Activated gamma-delta T cell (primary cell): Measurements from ENCODE around the gene WWOX.

ENCODE experiments used
- DNase-seq: peaks from one replicate; lab custom pipeline; 2025; lab: John Stamatoyannopoulos, UW

The WWOX gene

DNA sequence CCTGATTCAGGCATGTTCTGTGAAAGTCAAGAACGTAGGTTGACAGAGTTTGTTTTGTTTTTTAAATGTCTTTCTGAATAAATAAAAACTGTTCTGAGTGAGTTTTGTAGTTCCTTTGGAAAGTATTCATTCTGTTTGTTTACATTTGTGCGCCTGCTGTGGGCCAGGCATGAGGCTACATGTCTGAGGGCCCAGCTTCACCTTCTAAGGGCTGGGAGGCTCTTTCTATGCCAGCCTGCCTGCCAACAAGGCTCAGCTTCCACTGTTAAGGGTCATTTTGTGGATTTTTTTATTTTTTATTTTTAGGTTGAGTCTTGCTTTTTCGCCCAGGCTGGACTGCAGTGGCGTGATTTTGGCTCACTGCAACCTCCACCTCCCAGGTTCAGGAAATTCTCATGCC is 6.1 kb downstream of the WWOX start:
- DNase-seq = no peak

GRCh38 chr16:78106686-78107085 is 7.2 kb downstream of the WWOX start:
- DNase-seq = no peak

DNA sequence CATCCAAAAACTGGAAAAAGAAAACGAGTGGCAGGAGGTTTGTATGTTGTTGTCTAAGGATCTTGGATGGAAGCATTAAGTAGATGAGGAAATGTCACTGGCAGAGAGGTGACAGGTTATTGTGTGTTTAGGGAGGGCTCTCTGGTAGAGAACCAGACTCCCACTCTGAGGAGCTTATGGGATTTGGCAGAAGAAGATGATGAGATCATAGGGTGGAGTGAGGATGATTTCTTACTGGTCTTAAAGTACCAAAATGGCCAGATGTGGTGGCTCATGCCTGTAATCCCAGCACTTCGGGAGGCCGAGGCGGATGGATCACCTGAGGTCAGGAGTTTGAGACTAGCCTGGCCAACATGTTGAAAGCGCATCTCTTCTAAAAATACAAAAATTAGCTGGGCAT is 9.0 kb downstream of the WWOX start:
- DNase-seq = no peak

- DNase-seq = no peak
Measured at GRCh38 chr16:78113258-78113657, 13.8 kb downstream of the WWOX start.

GRCh38 chr16:78115659-78116058 is 16.2 kb downstream of the WWOX start:
- no peak for DNase-seq

GRCh38 chr16:78116946-78117345 is 17.5 kb downstream of the WWOX start:
- DNase-seq = no peak

- no peak for DNase-seq
Measured at GRCh38 chr16:78117391-78117790, 17.9 kb downstream of the WWOX start.

GRCh38 chr16:78118469-78119025 is 19.1 kb downstream of the WWOX start:
- no peak for DNase-seq

DNA sequence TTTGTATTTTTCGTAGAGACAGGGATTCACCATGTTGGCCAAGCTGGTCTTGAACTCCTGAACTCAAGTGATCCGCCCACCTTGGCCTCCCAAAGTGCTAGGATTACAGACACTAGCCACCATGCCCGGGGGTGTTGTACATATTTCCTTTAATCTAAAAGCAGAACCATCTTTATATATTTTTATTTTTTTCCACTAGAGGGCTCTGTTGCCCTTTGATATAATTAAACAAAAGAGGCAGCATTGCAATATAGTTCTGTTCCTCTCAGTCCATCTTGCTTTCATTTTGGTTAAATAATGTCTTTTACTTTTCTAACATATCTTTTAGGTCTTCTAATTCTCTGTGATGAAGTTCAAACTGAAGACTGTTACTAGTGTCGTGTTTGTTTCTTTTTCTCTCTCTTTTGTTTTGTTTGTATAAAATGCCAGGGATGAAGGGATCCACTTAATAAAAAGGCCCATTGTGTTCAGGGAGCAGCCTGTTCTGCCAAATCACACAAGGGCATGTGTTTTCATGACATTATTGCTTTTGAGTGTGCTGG is 23.4 kb downstream of the WWOX start:
- DNase-seq = no peak

DNA sequence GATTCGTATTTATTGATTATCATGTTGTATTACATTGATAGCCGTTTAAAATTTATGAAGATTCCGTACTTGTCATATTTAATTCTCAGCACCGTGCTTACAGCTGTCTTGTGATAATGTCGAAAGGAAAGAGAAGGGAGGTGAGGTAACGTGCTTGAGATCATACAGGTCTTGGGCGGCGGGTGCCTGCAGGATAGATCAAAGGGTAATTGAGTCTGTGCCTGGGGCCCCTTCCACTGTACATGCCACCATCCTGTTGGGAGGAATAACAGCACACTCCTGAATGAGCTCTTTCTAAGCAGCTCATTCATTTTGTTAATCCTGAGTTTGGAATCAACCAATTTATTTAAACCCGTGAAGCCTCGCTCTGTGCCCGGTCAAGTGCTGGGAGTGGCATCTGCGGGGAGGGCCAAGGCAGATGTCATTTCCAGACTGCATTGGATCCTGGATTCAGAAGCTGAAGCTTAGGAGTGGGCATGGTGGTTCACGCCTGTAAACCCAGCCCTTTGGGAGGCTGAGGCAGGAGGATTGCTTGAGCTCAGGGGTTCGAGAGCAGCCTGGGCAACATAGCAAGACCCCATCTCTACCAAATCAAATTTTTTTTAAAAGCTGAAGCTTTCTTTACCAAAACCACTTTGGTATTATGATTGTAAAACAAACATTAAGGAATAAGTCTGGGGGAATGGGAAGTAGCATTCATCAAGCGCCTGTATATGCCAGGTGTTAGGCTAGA is 25.8 kb downstream of the WWOX start:
- DNase-seq = no peak

GRCh38 chr16:78126662-78127061 is 27.2 kb downstream of the WWOX start:
- DNase-seq = no peak

DNA sequence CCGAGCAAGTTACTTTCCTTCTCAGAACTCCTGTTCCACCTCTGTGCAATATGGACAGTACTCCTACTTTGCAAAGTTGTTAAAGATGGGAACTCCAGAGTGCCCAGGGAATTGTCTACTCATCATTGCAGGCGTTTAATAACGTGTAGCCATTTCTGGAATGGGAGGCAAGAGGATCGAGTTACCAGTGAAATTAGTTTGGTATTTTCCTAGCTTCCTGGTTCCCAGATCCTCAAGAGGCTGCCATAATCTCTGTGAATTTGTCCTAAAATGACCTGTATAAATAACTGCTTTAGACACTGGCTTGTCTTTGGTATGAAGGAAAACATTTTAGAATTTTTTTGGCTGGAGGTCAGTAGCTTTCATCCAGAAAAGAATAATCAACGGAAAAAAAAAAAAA is 27.7 kb downstream of the WWOX start:
- DNase-seq = no peak

GRCh38 chr16:78128913-78129312 is 29.5 kb downstream of the WWOX start:
- DNase-seq = no peak

DNA sequence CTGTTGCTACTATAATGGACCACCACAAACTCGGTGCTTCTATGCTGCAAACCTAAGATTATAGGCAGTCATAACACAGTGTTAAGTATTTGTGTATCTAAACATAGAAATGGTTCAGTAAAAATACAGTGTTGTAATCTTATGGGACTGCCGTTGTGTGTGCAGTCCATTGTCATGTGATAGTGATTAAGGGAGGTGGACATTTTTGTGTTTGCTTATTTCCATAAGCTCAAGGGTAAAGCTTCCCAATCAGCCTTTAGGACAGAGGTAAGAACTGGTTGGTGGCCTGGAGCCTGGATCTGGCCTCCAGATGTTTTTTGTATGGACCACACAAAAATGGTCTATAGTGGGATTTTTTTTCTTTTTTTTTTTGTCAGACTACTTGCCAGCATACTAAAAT is 29.9 kb downstream of the WWOX start:
- no peak for DNase-seq

- DNase-seq = no peak
Measured at GRCh38 chr16:78130083-78130608, 30.7 kb downstream of the WWOX start.

DNA sequence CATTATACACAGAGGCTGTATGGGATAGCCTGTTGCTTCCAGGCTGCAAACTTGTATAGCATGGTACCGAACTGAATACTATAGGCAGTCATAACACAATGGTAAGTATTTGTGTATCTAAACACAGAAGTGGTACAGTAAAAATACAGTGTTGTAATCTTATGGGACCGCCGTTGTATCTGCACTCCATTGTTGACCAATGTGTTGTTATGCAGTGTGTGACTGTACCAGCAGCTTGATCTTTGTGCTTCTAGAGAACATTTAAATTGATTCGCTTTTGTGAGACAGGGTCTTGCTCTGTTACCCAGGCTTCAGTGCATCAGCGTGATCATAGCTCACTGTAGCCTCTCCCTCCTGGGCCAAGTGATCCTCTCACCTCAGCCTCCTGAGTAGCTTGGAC is 31.5 kb downstream of the WWOX start:
- DNase-seq = no peak

DNA sequence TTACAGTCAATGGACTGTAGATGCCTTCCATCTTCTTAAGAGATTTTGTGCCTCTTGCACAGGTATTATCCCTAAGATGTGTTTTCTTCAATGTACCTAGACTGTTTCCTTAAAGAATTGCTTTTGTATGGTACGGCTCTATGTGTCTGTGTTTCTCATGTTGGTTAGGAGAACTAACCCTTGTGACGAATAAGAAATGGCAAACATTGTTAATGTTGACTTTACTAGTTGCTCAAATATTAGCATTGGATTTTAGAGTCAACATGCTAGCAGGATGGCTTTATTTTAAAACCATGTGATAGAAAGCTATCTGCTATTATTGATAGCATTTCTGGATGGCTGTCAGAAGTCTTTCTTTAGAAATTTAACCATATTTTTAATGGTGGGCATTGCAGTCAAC is 34.5 kb downstream of the WWOX start:
- no peak for DNase-seq

DNA sequence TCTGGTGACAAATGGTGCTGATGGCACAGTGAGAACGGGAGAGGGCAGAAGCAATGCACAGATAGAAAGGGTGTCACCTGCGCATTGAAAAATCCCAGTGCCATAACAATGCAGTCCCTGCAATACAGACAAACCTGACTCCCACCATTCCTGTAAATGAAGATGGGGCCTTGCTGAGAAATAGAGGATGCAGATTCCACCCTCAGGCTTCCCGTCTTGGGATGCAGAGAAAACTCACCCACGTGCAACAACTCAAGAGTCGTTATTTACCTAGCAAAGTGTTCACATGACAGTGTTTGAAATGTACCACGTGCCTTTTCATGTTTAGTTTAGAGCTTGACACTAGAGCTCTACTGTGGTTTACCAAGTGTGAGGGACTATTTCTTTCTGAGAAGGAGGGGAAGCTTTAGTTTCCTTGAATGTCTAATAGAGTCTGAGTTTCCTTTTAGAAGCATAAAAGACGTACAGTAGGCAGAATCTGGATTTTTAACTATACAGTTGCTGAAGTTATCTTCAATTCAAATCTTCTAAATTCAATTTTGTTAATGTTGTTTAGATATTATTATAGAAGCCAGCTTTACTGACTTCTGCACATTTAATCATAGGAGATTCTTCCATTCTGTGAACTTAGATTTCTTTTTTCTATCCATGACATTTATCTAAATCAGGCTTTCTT is 35.6 kb downstream of the WWOX start:
- no peak for DNase-seq

- no peak for DNase-seq
Measured at GRCh38 chr16:78137179-78137578, 37.7 kb downstream of the WWOX start.

- DNase-seq = no peak
Measured at GRCh38 chr16:78137782-78138616, 38.5 kb downstream of the WWOX start.

DNA sequence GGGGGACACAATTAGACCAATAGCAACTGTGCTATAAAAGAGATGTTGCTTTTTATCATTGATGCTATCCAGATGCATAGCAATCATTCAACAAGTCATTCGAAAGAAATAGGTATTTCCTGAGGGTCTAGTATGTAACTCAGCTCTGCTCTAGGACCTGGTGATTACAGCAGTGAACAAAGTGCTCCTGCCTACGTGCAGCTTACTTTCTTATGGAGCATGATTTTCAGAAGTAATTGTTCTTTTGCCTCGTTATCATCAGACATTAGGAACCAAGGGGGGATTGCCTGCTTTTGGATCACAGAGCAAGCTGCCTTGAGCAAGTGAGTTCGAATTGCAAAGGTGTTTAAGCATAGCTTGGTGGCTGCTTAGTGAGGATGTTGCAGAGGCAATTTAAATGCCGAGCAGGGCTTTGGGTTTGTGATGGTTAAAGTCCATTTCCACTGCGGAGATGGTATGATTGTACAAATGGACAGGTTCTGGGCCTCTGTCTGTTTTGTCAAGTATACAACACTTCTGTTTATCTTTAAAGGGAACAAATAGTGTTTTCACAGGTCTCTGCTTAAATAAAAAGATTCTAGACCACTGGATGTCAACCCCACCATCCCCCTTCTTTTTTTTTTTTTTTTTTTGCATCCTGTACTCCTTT is 41.5 kb downstream of the WWOX start:
- DNase-seq = no peak

- DNase-seq = no peak
Measured at GRCh38 chr16:78142788-78143187, 43.3 kb downstream of the WWOX start.
